Placental pericyte (primary cell): ENCODE results near the gene NUP160. TPM values are rescaled to one million over a fixed set of nuclear protein-coding genes. Genes with fewer than 3 reads are reported as not detected.

Experiments
- small RNA-seq: library from RNA; depleted of rRNA; stranded (forward); fragments of <200 nt; gene quantifications from one replicate; pipeline ENCODE3, GENCODE V24; 2012; ENCODE audit warnings: low replicate concordance
- total RNA-seq: library from RNA; depleted of rRNA; stranded (reverse); fragments of >200 nt; gene quantifications from 2 replicates; pipeline ENCODE4 v1.2.3, GENCODE V29; 2012

Gene NUP160
- 25.8 and 51.0 TPM in 2 replicates for total RNA-seq

GRCh38 chr11:47847892-47848699 is at the start of gene NUP160:
TSS of gene NUP160 (minus strand) at chr11:47848350. CDS start at chr11:47848318, 32 bp downstream.

Small RNAs within 50 kb of the gene (small RNA-seq; reads per million reads assigned to genes)
- gene AC021443.1: not detected
- not detected for gene RF00019
- not detected for gene RNA5SP340

Other genes with a start within 250 kb of the NUP160 start
- gene MTCH2, start 205.8 kb downstream of the NUP160 start, total RNA-seq: 84.9 and 95.9 TPM in 2 replicates
- gene AGBL2, start 133.0 kb downstream of the NUP160 start, total RNA-seq: 0.43 and 4.4 TPM in 2 replicates
- 98.0 and 109 TPM in 2 replicates for gene FNBP4, start 81.0 kb downstream of the NUP160 start, total RNA-seq
- gene PTPRJ, start 132.2 kb upstream of the NUP160 start, total RNA-seq: 29.5 and 30.0 TPM in 2 replicates